DMS53 treated with DMSO at 0.1 percent for 48 hours (cell line): ENCODE measurements around the gene DEFB115.
"Not testable (repeated sequence)": the region's sequence is repeated elsewhere in the genome, so short reads cannot be mapped to it uniquely, and the experiment has no call there.

ENCODE experiments used
- DNase-seq: peaks from one replicate; lab custom pipeline; 2025; ENCODE audit not compliant: unreplicated experiment; lab: John Stamatoyannopoulos, UW

Gene DEFB115

GRCh38 chr20:31257364-31257763 is at the start of gene DEFB115:
Gene DEFB115, plus strand, starts transcription at chr20:31257664. Its CDS starts 0 bp downstream, at chr20:31257664.
- DNase-seq, result no peak

- DNase-seq, result no peak
These were observed 20.5 kb upstream of the DEFB115 start for GRCh38 chr20:31236953-31237352.

GRCh38 chr20:31237763-31238162 is 19.7 kb upstream of the DEFB115 start:
- no peak for DNase-seq

- DNase-seq, result no peak
These were observed 18.3 kb upstream of the DEFB115 start for GRCh38 chr20:31239139-31239538.

- no peak for DNase-seq
These were observed 505 bp upstream of the DEFB115 start for GRCh38 chr20:31256959-31257358.

- peak; percentile 42 for DNase-seq
These were observed 3.0 kb downstream of the DEFB115 start for GRCh38 chr20:31260326-31260932.

GRCh38 chr20:31274441-31274840 is 17.0 kb downstream of the DEFB115 start:
- no peak for DNase-seq

- DNase-seq, result no peak
These were observed 20.7 kb downstream of the DEFB115 start for GRCh38 chr20:31278178-31278577.

- not testable (repeated sequence) for DNase-seq
These were observed 27.5 kb downstream of the DEFB115 start for GRCh38 chr20:31284964-31285363.

- no peak for DNase-seq
These were observed 51.2 kb downstream of the DEFB115 start, which contains the start of gene DEFB116 for GRCh38 chr20:31308535-31309162. Gene DEFB116, minus strand, starts transcription at chr20:31308585. Its CDS starts 0 bp downstream, at chr20:31308585.
